Activated CD4-positive, alpha-beta T cell treated with anti-CD3 and anti-CD28 coated beads for 4 hours (primary cell): ENCODE data around the gene PAX7.

ENCODE experiments used
- DNase-seq, 2 donors: peaks; one replicate each; pipeline ENCODE4 v3.0.0-alpha.2; 2020

PAX7 gene

GRCh38 chr1:18619467-18619835 lies 11.2 kb upstream of the PAX7 start:
- no peak for DNase-seq

- DNase-seq: no peak
Observed at GRCh38 chr1:18628511-18628910, 2.1 kb upstream of the PAX7 start.

- DNase-seq: no peak
Observed at GRCh38 chr1:18629659-18630510, 761 bp upstream of the PAX7 start.

- DNase-seq: no peak
Observed at GRCh38 chr1:18631496-18632217, 1.0 kb downstream of the PAX7 start.

DNA sequence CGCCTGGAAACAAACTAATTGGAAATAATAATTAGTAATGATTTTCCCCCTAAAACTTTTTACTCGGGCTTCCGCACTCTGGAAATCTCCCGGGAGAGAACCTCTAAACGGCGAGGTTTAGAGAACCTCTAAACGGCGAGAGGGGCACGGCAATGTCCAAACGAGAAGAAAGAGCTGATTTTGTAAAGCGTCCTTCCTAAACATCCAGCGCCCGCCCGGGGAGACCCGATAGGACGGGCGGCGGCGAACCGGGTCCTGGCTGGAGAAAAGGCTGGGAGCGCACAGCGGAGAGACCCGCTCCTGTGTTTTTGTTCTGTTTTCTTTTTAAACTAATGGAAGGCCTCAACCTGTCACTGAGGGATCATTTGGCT lies 1.6 kb downstream of the PAX7 start:
- no peak for DNase-seq

- no peak for DNase-seq
Observed at GRCh38 chr1:18632783-18633421, 2.3 kb downstream of the PAX7 start.

DNA sequence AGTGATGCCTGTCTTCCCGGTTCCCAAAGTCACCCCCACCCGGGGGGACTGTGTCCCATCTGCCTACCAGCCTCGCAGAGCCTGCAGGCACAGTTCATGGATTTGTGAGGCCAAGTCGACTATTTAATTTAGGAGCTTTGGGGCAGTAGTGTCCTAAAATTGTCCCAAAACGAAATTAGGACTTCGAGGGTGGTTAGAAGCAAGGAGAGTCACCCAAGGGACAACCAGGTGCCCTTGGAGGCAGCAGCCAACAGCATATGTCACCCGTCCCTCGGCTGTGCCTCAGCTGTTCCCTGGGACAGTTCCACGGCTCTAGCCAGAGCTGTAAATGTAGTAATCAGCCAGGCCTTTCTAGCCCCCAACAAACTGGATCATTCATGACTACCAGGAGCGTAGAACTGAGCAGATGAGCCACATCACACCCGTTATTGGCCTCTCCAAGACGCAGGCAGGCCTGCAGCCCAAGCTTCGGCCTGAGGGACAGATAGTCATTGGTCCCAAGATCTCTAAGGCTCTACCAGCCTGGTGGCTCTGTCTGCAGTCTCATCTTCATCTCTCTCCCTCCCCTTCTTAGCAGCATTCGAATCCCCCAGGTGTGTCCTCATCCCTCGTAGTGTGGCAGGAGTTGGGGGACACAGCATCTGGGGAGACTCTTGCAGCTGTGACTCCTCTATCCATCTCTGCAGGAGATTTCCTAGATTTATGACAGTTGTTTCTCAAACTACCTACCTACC lies 2.9 kb downstream of the PAX7 start:
- DNase-seq: no peak

- DNase-seq: no peak
Observed at GRCh38 chr1:18634276-18634675, 3.6 kb downstream of the PAX7 start.

DNA sequence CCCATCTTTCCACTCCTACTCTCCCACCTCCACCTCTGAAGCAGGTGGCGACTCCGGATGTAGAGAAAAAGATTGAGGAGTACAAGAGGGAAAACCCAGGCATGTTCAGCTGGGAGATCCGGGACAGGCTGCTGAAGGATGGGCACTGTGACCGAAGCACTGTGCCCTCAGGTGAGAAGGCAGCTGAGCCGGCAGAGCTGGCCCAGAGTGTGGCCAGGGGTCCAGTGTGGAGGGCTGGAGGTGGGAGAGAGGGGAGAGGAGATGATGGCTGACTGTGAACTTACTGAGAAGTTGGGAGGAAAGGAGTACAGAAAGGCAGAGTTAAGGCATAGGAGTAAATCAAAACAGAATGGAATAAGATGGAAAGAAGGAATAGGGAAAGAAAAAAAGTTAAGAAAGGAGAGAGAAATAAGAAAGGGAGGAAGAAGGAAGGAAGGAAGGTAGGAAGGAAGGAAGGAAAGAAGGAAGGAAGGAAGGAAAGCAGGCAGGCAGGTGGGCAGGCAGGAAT lies 4.5 kb downstream of the PAX7 start:
- DNase-seq: no peak

DNA sequence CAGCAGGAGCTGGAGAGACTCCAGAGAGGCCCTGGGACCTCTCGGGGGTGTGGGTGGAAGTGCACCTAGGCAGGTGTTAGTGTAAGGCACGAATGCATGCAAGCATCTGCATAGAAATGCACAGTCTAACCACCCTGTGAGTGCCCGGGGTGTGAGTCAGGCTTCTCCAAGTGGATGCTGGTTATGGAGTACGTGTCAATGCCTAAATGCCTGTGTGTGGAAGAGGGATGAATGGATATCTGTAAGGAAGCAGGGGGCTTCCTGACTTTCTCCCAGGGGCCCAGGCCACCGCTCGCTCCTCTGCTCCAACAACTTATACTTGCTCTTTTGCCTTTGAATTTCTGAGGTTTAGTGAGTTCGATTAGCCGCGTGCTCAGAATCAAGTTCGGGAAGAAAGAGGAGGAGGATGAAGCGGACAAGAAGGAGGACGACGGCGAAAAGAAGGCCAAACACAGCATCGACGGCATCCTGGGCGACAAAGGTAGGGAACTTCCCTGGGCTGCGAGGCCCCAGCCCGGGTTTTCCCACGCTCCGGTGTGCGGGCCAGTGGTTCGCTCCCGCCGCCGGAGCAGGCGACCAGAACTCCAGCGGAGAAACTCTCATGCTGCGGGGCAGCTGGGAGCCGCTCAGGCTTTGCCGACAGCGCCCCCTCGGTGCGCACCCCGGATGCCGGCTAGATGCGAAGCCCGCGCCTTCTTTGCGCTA lies 5.4 kb downstream of the PAX7 start:
- DNase-seq: no peak

DNA sequence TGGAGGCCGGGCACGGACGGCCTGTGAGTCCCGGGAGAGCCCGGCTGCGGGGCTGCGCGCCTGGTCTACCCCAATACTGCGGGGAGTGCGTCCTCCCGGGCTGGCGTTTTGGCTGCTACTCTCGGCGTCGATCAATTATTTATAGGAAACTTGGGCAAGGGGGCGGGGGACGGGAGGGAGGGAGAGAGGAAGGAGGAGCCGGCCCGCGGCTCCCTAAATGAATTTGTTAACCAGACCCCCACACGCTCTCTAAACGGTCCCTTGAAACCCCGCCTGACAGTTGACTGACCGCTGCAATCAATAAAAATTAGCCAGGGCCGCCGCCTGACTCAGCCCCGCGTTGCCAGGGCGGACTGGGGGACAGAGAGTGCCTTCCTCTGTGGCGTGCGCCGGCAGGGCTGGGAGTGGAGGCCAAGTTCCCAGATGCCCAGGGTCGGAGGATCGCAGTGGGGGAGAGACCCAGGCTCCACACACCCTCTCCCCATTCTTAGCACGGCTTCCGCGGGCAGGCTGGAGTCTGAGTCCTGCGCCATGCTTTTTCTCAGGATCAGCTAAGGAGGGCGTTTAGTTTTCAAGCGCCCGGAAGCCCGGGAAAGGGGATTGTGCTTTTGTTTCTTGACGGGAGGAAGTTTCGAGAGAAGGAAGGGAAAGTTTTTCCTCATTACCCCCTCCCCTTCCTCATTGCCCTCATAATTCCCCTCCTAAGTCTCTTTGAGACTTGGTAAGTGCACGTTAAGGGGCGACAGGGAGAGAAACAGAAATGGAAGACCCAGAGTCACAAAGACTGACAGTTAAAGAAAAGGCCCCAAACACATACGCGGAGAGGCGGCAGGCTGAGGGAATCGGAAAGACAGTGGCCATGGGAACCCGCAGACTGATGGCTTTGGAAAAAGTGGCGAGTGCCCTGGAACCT lies 6.2 kb downstream of the PAX7 start:
- no peak for DNase-seq

- DNase-seq: no peak
Observed at GRCh38 chr1:18637511-18637960, 6.9 kb downstream of the PAX7 start.

DNA sequence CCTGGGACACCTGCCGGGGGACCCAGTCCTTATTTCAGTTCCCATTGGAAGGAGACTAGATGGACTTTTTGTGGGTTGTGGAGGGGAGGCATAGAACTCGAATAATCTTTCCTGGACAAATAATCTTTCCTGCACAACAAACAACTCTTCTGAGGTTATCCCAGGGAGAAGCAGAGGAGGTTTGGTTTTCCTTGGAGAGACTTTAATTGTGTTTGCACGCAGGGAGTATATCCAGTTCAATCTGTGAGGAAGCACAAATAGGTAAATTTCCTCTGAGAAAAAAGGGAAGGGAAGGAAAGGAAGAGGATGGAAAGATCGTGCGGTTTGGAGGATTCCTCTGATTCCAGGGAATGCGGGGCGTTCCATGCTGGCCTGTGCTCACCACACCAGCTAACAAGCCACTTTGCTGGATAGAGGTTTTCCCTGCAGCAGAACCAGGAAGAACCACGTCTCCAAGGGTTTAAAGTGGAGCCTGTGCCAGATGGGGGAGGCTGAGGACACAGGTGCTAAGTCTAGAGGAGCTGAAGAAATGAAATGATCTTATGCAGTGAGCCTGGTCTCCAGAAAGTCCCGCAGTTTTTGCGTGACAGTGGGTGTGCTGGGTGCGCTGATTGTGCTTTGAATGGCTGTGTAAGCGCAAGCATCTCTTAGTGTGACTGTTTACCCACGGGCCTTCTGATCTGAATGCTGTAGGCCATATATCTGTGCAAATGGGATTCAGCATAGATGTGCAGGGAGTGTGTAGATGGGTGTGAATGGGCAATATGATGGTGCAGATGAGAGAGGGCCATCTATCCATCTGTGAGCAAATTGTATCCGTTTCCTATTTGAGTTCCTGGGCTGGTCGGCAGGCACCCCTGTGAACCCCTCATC lies 7.6 kb downstream of the PAX7 start:
- no peak for DNase-seq

DNA sequence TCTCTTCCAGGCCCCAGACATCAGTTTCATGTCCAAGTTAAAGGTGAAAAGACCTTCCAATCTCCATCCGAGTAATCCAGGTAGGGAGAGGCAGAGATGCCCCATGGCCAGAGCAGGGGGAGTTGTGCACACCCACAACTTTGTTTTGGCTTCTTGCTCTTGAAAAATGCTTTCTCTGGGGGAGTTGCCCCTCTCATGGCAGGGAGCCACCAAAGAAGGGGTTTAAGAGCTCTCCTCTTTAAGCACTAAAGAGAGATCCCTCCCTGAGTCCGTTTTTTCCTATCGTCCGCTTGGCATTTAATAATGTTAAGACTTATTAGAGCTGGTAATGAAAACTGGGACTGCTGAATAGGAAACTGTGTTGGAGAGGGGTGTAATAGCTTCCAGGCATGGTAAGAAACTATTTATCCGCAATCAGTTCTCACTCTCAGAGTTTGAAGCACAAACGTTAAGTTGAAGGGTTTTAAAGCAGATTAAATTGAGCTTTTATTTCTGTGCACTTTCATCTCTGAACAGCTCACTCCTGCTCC lies 8.3 kb downstream of the PAX7 start:
- DNase-seq: no peak

GRCh38 chr1:18639368-18640055 lies 8.9 kb downstream of the PAX7 start:
- DNase-seq: no peak

DNA sequence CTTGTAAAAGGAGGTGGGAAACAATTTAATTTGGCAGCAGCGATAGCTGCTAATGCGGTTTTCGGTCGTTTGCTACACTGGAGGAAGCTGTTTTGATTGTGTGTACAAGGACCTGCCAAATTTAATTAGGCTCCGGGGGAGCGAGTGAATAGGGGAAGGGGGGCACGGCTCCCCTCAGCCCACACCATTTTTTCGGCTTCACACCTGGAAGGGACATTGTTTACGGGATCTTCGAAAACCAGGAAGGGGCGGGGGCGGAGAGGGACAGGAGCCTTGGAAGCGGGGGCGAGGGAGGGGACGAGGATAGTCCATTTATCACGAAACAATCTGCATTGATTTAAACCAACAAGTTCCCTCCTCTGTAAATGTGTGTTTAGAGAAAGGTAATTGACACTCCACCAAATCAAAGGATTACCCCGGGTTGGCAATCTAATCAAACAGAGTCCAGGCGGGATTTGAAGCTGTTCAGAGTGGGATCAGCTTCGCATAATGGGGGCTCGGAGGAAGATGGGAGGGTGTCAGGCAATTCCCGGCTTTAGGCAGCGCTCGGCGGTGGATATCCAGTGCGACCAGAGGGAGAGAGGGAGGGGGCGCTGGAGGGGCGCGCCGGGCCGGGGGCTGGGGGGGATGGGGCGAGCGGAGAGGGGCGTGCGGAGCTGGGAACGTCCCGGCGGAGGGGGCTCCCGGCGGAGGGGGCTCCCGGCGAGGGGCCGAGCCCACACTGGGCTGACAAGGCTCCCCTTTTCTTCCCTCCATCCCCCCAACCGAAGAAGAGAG lies 9.8 kb downstream of the PAX7 start:
- no peak for DNase-seq

DNA sequence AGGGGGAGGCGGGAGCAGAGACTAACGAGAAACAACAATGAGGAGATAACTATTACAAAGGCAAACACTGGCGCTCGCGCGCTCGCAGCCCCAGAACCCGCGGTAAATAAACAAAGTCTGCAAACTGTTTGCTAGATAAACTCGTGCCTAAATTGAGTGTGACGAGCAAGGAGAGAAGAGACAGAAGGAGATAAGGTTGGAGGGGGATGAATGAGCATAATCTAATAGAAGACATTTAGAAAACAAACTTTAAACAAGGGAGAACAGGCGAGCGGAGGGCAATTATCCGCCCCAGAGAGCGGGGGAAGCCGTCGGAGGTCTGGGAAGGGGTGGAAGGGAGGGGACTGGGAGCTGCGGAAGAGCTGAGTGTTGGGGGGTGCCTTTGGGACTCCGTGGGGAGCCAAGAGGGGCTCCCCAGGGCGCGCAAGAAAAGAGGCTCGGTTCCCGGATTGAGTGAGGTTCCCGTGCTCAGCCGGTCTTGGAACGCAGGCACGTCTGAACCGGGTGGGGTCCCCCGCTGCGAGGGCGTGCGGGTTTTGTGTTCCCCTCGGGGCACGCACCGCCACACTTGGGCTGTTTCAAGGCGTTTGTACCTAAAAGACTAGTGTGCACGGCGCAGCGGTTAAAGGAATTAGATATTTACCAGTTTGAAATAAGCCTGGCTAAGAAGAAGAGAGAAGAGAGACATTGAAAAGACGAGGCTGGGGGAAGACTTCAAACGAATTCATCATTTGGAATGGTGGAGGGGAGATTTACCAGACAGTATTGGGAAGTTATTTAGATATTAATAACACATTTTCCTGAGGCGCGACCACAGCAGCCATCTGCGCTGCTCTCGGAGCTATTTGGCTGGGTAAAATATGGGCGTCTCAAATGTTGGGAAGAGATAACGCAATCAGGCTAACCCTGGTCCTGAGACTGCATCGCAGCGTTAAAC lies 10.6 kb downstream of the PAX7 start:
- DNase-seq: no peak
